22Rv1 (cell line): Measurements from ENCODE around the gene ZFY.
"Not testable (repeated sequence)": the region's sequence is repeated elsewhere in the genome, so short reads cannot be mapped to it uniquely, and the experiment has no call there.

Source experiments
- H3K27ac ChIP-seq: fragments of 450-650 bp; 2 replicates; pipeline ENCODE4 v1.5.1; 2017
- CTCF ChIP-seq: fragments of 450-650 bp; IDR thresholded peaks from 2 replicates; pipeline ENCODE4 v1.5.1; 2017; ENCODE audit warnings: mild to moderate bottlenecking
- ZFX ChIP-seq: fragments of 450-650 bp; IDR thresholded peaks from 2 replicates; pipeline ENCODE4 v1.6.1; 2017; ENCODE audit warnings: antibody characterized with exemption, borderline replicate concordance

Gene ZFY

GRCh38 chrY:2972708-2973107 lies 37.5 kb downstream of the ZFY start:
- TF ChIP-seq CTCF (no peak), ZFX (no peak)
- H3K27ac ChIP-seq: no peak overlapping the region

- no peak for TF ChIP-seq ZFX
- no peak for TF ChIP-seq CTCF
- H3K27ac ChIP-seq: no peak overlapping the region
Measured at GRCh38 chrY:2973110-2973751, 38.0 kb downstream of the ZFY start.

- TF ChIP-seq ZFX (no peak), CTCF (no peak)
- H3K27ac ChIP-seq: no peak overlapping the region
Measured at GRCh38 chrY:2979283-2979682, 44.1 kb downstream of the ZFY start.

GRCh38 chrY:2984491-2984890 lies 49.3 kb downstream of the ZFY start:
- H3K27ac ChIP-seq: no peak overlapping the region
- TF ChIP-seq CTCF: no peak
- TF ChIP-seq ZFX: no peak

- not testable (repeated sequence) for H3K27ac ChIP-seq
Measured at GRCh38 chrY:2987178-2987577, 52.0 kb downstream of the ZFY start.

GRCh38 chrY:2997369-2997768 lies 62.2 kb downstream of the ZFY start:
- H3K27ac ChIP-seq: not testable (repeated sequence)

GRCh38 chrY:3002190-3002589 lies 67.0 kb downstream of the ZFY start:
- TF ChIP-seq ZFX: no peak
- no peak for TF ChIP-seq CTCF
- peak overlapping the region; percentile 36; the same call in 1 of the 2 replicates for H3K27ac ChIP-seq

- H3K27ac ChIP-seq: peak overlapping the region; percentile 36
- TF ChIP-seq ZFX (no peak), CTCF (no peak)
Measured at GRCh38 chrY:3002680-3003515, 67.7 kb downstream of the ZFY start.
